Left lung (tissue), 14 donors: ENCODE measurements around the gene AACS. TPM values are rescaled to one million over a fixed set of nuclear protein-coding genes. Genes with fewer than 3 reads are reported as not detected.

ENCODE experiments used
- ATAC-seq: fragments of 200-7000 bp; cut with Tn5 transposase; one replicate; pipeline ENCODE4 v1.9.1; 2020; ENCODE audit warnings: moderate library complexity
- DNase-seq, 4 donors: peaks; one replicate each; pipeline ENCODE4 v3.0.0-alpha.2; 2013 to 2020
- H3K27ac ChIP-seq, 2 donors: fragments of 200-600 bp; sonication (generic) in 1 of 2; one replicate each; pipeline versions ENCODE4 v1.5.0 to v1.8.0; 2020 to 2021
- H3K27me3 ChIP-seq, 2 donors: fragments of 200-600 bp; sonication (generic) in 1 of 2; one replicate each; pipeline versions ENCODE4 v1.5.0 to v1.8.0; 2020 to 2021
- H3K36me3 ChIP-seq, 2 donors: fragments of 200-600 bp; sonication (generic) in 1 of 2; one replicate each; pipeline versions ENCODE4 v1.5.0 to v1.8.0; 2020 to 2021
- H3K4me1 ChIP-seq, 2 donors: fragments of 200-600 bp; one replicate each; pipeline ENCODE4 v1.8.0; 2021
- H3K4me3 ChIP-seq, 2 donors: fragments of 200-600 bp; sonication (generic) in 1 of 2; one replicate each; pipeline versions ENCODE4 v1.5.0 to v1.8.0; 2020 to 2021; ENCODE audit warnings: mild to moderate bottlenecking in 1 of 2
- H3K9me3 ChIP-seq, 2 donors: fragments of 200-600 bp; sonication (generic) in 1 of 2; one replicate each; pipeline versions ENCODE4 v1.5.0 to v1.8.0; 2020 to 2021
- intact Hi-C, 2 donors: fragments of 100-400 bp; cut with DNase I; formaldehyde crosslinking; loops; one replicate each; pipeline versions ENCODE4 v1.11.2 to v1.14.2; 2022
- long read RNA-seq, 12 donors: library from polyadenylated mRNA in 2 of 12; unstranded in 2 of 12; transcript quantifications; one replicate each; pipeline ENCODE4 v2.0.0 and lab custom pipeline, GENCODE V29; 2019 to 2026
- polyA plus RNA-seq, 6 donors: library from polyadenylated mRNA; unstranded; fragments of 120-200 nt; gene quantifications; one replicate each; pipeline ENCODE4 v1.2.1, GENCODE V29; 2013; ENCODE audit not compliant: insufficient read length in 6 of 6
- total RNA-seq, 2 donors: library from RNA; stranded (reverse); fragmentation: NEBNext Ultra II Directional; extraction: Animal tissue kit (Norgen Biotek cat#: 25700); gene quantifications; one replicate each; pipeline ENCODE4 v1.2.1, GENCODE V29; 2021
- TF ChIP-seq, protein P1 (sequence below), 2 donors: fragments of 200-600 bp; sonication (generic) in 1 of 2; IDR thresholded peaks; one replicate each; pipeline versions ENCODE4 v1.5.0 to v1.8.0; 2021; ENCODE audit warnings: antibody characterized with exemption in 2 of 2
- donor health status: DM: no; HTN: yes; CAD: no.
- donor health status: DM: no; HTN: no; CAD: no.

The AACS gene, protein sequence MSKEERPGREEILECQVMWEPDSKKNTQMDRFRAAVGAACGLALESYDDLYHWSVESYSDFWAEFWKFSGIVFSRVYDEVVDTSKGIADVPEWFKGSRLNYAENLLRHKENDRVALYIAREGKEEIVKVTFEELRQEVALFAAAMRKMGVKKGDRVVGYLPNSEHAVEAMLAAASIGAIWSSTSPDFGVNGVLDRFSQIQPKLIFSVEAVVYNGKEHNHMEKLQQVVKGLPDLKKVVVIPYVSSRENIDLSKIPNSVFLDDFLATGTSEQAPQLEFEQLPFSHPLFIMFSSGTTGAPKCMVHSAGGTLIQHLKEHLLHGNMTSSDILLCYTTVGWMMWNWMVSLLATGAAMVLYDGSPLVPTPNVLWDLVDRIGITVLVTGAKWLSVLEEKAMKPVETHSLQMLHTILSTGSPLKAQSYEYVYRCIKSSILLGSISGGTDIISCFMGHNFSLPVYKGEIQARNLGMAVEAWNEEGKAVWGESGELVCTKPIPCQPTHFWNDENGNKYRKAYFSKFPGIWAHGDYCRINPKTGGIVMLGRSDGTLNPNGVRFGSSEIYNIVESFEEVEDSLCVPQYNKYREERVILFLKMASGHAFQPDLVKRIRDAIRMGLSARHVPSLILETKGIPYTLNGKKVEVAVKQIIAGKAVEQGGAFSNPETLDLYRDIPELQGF
- total RNA-seq: 10 to 100 TPM; 27.6 to 36.9 TPM
- 10 to 100 TPM; 23.7 to 31.1 (median 26.2) TPM for polyA plus RNA-seq
- long read RNA-seq, donor 1, partial matches to known transcripts: 0 of 4 reads
- long read RNA-seq, donor 1, other reads (novel, unspliced or antisense): 0 of 4 reads
- long read RNA-seq, donor 2, partial matches to known transcripts: 8 of 11 reads
- long read RNA-seq, donor 2, other reads (novel, unspliced or antisense): 0 of 11 reads
- long read RNA-seq, donor 3, partial matches to known transcripts: 0 of 2 reads
- long read RNA-seq, donor 3, other reads (novel, unspliced or antisense): 0 of 2 reads
- long read RNA-seq, donor 4, partial matches to known transcripts: 4 of 12 reads
- long read RNA-seq, donor 4, other reads (novel, unspliced or antisense): 6 of 12 reads
- long read RNA-seq, donor 5, partial matches to known transcripts: 0 of 2 reads
- long read RNA-seq, donor 5, other reads (novel, unspliced or antisense): 0 of 2 reads
- long read RNA-seq, donor 6, partial matches to known transcripts: 0 of 3 reads
- long read RNA-seq, donor 6, other reads (novel, unspliced or antisense): 0 of 3 reads
- long read RNA-seq, donor 7, partial matches to known transcripts: 0 of 1 reads
- long read RNA-seq, donor 7, other reads (novel, unspliced or antisense): 0 of 1 reads
- long read RNA-seq, donor 8, partial matches to known transcripts: 0 of 1 reads
- long read RNA-seq, donor 8, other reads (novel, unspliced or antisense): 0 of 1 reads
- long read RNA-seq, donor 9: 0 reads
- long read RNA-seq, donor 10, transcript AACS-201 (18 exons, 3,316 nt): major isoform, 5 of 8 reads
- long read RNA-seq, donor 10, partial matches to known transcripts: 2 of 8 reads
- long read RNA-seq, donor 10, other reads (novel, unspliced or antisense): 1 of 8 reads
- long read RNA-seq, donor 11, partial matches to known transcripts: 0 of 3 reads
- long read RNA-seq, donor 11, other reads (novel, unspliced or antisense): 0 of 3 reads
- long read RNA-seq, donor 12, partial matches to known transcripts: 0 of 1 reads
- long read RNA-seq, donor 12, other reads (novel, unspliced or antisense): 0 of 1 reads

DNA sequence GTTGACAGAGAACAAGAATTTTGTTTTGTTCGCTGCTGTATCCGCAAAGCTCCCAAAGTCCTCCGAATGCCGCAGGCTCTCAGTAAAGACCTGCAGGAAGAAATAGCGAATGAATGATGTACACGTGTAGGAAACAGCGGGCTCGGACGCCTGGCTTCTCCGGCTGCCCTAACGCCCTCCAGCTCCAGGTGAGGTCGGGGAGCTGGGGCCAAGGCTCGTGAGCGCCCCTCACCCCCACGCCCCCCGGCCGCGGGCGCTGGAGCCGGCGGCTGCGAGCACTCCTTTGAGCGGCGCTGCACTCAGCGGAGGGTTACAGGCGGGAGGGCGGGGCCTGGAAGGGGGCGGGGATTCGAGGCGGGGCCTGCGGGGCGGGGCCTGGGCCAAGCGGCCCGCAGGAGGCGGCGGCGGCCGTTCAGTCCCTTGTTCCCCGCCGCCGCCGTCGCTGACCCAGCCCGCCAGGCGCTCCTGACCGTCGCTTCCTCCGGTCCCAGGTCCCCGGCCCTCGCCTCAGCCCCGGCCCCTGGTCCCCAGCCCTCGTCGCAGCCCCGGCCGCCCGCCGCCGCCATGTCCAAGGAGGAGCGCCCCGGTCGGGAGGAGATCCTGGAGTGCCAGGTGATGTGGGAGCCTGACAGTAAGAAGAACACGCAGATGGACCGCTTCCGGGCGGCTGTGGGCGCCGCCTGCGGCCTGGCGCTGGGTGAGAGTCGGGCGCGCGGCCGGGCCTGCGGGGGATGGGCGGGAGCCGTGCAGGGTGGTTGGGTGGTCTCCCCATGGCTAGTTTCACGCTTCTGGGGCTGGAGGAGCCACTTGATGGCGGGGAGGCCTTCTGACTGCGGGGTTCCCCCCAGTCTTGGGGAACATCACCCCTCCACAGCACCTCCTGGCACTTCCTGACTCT is at the start of gene AACS:
AACS (plus strand) TSS at position 415 of the 898 bp plus-strand sequence; CDS start at position 565, 150 bp downstream.
- TF ChIP-seq, protein P1, sequence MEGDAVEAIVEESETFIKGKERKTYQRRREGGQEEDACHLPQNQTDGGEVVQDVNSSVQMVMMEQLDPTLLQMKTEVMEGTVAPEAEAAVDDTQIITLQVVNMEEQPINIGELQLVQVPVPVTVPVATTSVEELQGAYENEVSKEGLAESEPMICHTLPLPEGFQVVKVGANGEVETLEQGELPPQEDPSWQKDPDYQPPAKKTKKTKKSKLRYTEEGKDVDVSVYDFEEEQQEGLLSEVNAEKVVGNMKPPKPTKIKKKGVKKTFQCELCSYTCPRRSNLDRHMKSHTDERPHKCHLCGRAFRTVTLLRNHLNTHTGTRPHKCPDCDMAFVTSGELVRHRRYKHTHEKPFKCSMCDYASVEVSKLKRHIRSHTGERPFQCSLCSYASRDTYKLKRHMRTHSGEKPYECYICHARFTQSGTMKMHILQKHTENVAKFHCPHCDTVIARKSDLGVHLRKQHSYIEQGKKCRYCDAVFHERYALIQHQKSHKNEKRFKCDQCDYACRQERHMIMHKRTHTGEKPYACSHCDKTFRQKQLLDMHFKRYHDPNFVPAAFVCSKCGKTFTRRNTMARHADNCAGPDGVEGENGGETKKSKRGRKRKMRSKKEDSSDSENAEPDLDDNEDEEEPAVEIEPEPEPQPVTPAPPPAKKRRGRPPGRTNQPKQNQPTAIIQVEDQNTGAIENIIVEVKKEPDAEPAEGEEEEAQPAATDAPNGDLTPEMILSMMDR (IDR thresholded peaks at IDR 0.05): no peak
- Histone ChIP-seq H3K27ac (peak within 1 kb of the TSS in 1 of 2 donors; percentile 61), H3K4me1 (peaks cover 0 to 24% of the 10 kb centered on the region in 2 donors), H3K36me3 (no peaks in the 10 kb centered on the region), H3K9me3 (peaks cover 0 to 2% of the 10 kb centered on the region in 2 donors), H3K27me3 (peaks cover 0 to 10% of the 10 kb centered on the region in 2 donors), H3K4me3 (peak within 1 kb of the TSS; percentile 72 to 77)
- intact Hi-C loops: no loop called here
- ATAC-seq (peak; percentile 99), DNase-seq (peak; percentile 72 to 96 (median 82))

DNA sequence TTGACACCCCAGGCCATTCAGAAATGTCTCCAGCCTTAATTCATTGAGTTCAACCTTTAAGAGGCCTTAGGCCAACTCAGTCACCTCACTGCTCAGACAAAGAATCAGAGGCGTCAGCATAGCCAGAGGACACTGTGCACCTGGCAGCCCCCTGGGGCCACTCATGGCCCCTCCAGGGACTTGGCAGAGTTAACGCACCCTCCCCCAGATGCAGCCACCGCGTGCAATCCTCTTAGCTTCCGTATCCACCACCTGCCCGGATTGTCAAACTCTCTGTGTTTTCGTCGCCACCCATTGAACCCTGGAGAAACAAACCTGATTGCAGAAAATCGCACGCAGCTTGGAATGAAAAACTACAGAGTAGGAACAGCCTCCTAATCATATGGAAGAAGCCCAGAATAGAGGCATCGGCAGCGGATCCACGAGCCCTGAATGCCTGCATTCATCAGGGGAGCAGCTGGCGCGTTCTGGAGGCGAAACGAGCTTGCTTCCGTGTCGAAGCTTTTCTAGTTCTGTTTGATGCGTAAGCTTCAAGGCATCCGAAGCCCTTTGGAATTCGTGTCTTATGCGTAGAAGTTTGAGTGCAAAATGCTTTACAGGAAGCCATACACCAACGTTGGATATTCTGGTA is 49.4 kb upstream of the AACS start:
- no peak for DNase-seq
- intact Hi-C loops: no loop called here

DNA sequence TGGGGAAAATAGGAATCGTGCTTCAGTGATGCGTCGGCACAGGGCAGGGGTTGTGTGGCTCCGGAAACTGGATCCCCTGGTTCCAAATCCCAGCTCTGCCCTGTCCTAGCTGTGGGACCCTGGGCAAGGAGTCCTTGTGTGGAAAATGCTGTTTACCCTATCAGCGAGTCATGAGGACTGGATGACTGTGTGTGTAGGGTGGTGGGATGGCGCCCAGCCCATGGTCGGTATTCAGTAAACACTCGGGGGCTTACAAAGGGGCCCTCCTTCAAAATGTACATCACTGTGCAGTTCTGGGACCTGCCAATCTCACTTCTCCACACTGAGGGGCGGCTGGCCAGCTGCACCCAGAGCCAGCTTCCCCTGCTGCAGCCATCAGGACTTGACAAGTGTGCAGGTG is 47.4 kb upstream of the AACS start:
- no peak overlapping the region for H3K27ac ChIP-seq
- intact Hi-C loops: no loop called here
- no peaks in the 10 kb centered on the region for H3K27me3 ChIP-seq
- ATAC-seq (no peak), DNase-seq (no peak)
- TF ChIP-seq, protein P1 (IDR thresholded peaks at IDR 0.05): no peak
- no peak overlapping the region for H3K4me3 ChIP-seq
- no peaks in the 10 kb centered on the region for H3K4me1 ChIP-seq
- H3K9me3 ChIP-seq: no peaks in the 10 kb centered on the region
- H3K36me3 ChIP-seq: peaks cover 0 to 42% of the 10 kb centered on the region in 2 donors

More for the DNA sequence above, 49.4 kb upstream of the AACS start:
- Histone ChIP-seq H3K9me3 (no peaks in the 10 kb centered on the region), H3K27me3 (no peaks in the 10 kb centered on the region), H3K36me3 (peaks cover 0 to 46% of the 10 kb centered on the region in 2 donors), H3K4me1 (no peaks in the 10 kb centered on the region), H3K4me3 (no peak overlapping the region), H3K27ac (no peak overlapping the region)
- TF ChIP-seq, protein P1 (IDR thresholded peaks at IDR 0.05): no peak
- ATAC-seq: no peak
